Adrenal gland (tissue), 12 donors: ENCODE measurements around the gene IKZF3. TPM values are rescaled to one million over a fixed set of nuclear protein-coding genes. Genes with fewer than 3 reads are reported as not detected.

Source experiments
- DNase-seq, 7 donors: peaks; one replicate each; pipeline ENCODE4 v3.0.0-alpha.2; 2019 to 2020
- H3K27ac ChIP-seq, 5 donors: fragments of 200-600 bp; sonication (generic) in 4 of 5; 1 replicate in 3 of 5; 2 replicates in 2 of 5; pipeline versions ENCODE4 v1.5.1 to v1.8.0; 2016 to 2020; ENCODE audit warnings: mild to moderate bottlenecking in 1 of 5
- H3K27me3 ChIP-seq: fragments of 200-600 bp; 2 replicates; pipeline ENCODE4 v1.8.0; 2021
- H3K36me3 ChIP-seq, 2 donors: fragments of 200-600 bp; replicated peaks in 1 of 2; 1 replicate in 1 of 2; 2 replicates in 1 of 2; pipeline versions ENCODE4 v1.5.1 to v1.8.0; 2018 to 2022
- H3K4me1 ChIP-seq, 2 donors: fragments of 200-600 bp; replicated peaks in 1 of 2; 1 replicate in 1 of 2; 2 replicates in 1 of 2; pipeline versions ENCODE4 v1.5.1 to v1.8.0; 2018 to 2021
- H3K4me3 ChIP-seq, 4 donors: fragments of 200-600 bp; sonication (generic) in 3 of 4; one replicate each; pipeline ENCODE4 v1.5.1; 2016 to 2018
- H3K9me3 ChIP-seq, 3 donors: fragments of 200-600 bp; sonication (generic) in 1 of 3; replicated peaks in 1 of 3; 1 replicate in 2 of 3; 2 replicates in 1 of 3; pipeline versions ENCODE4 v1.5.1 to v1.8.0; 2016 to 2021
- CTCF ChIP-seq, 6 experiments: fragments of 450-650 bp in 4 of 6; fragments of 200-600 bp in 2 of 6; sonication (generic) in 1 of 6; IDR thresholded peaks; 1 replicate in 5 of 6; 2 replicates in 1 of 6; pipeline versions ENCODE4 v1.5.1 to v1.8.0; 2016 to 2021; ENCODE audit warnings: antibody characterized with exemption in 6 of 6, mild to moderate bottlenecking in 2 of 6, moderate library complexity in 1 of 6
- POLR2A ChIP-seq, 2 donors: fragments of 450-650 bp; IDR thresholded peaks; one replicate each; pipeline ENCODE4 v1.6.1; 2017; ENCODE audit warnings: antibody characterized with exemption in 2 of 2, mild to moderate bottlenecking in 2 of 2, moderate library complexity in 1 of 2
- WGBS, 4 donors: extraction: QIAGEN DNeasy Blood & Tissue Kit in 2 of 4; methylation state at CpG; one replicate each; pipeline versions ENCODE4 v1.1.5 to v1.1.7; 2013 to 2017; 5-methylcytosine and 5-hydroxymethylcytosine counted together
- intact Hi-C, 2 donors: fragments of 100-400 bp; cut with DNase I; formaldehyde crosslinking; loops; one replicate each; pipeline versions ENCODE4 v1.14.1 to v1.15.0; 2022 to 2023
- polyA plus RNA-seq, 3 donors: library from polyadenylated mRNA; stranded (reverse); fragments of 200-250 nt in 2 of 3; fragments of 350-450 nt in 1 of 3; fragmentation: Illumina TruSeq in 1 of 3; extraction: RNeasy Lipid Tissue Mini Kit (QIAGEN cat#74804) in 1 of 3; gene quantifications; one replicate each; pipeline ENCODE4 v1.2.3, GENCODE V29; 2013 to 2014
- total RNA-seq, 9 donors: library from RNA; depleted of rRNA in 4 of 9; stranded (reverse); fragments of >200 nt in 4 of 9; fragments of 120-200 nt in 1 of 9; fragmentation: NEBNext Ultra II Directional in 1 of 9; extraction: Animal tissue kit (Norgen Biotek cat#: 25700) in 1 of 9; gene quantifications; one replicate each; pipeline versions ENCODE4 v1.1.0 to v1.2.4, GENCODE V29; 2013 to 2023
- donor health status: healthy with polysubstance abuse.
- donor health status: Bipolar disorder and iron deficiency.
- donor health status: DM: yes; HTN: yes; CAD: no.
- donor health status: DM: no; HTN: no; CAD: no.
- donor health status: DM: no; HTN: no; CAD: no.
- donor health status: DM: yes; HTN: yes; CAD: no.

Gene IKZF3
- total and polyA plus RNA-seq, 12 donors: 0.06 to 3.6 (median 0.86) TPM

GRCh38 chr17:39754161-39754957 is 109.8 kb downstream of the IKZF3 start:
- Histone ChIP-seq H3K4me1 (peaks cover 8 to 15% of the 10 kb centered on the region in 2 donors), H3K27me3 (no peaks in the 10 kb centered on the region), H3K9me3 (no peaks in the 10 kb centered on the region), H3K4me3 (peak overlapping the region; percentile 7 to 73 (median 63)), H3K27ac (peak overlapping the region; percentile 52 to 91 (median 79)), H3K36me3 (no peaks in the 10 kb centered on the region)
- DNase-seq: peak; percentile 91 to 94 (median 93)
- TF ChIP-seq CTCF (IDR thresholded peaks at IDR 0.05) (peak; percentile 63 to 99 (median 94)), POLR2A (IDR thresholded peaks at IDR 0.05) (peak; percentile 36 to 70)
- intact Hi-C loops: loop anchor here (5.0 to 10.0 kb wide), 2 partner anchors 127 to 210 kb away; partner anchors contain the start of gene PPP1R1B (in 1 of the 2)
- 0 to 1% (median 0%) methylated on average over 3 to 91 of the region's 91 CpGs for WGBS, 4 donors

- Histone ChIP-seq H3K4me3 (peak overlapping the region in 3 of 4 donors; percentile 1 to 73 (median 65)), H3K4me1 (peaks cover 8 to 15% of the 10 kb centered on the region in 2 donors), H3K27ac (peak overlapping the region; percentile 52 to 91 (median 79)), H3K9me3 (no peaks in the 10 kb centered on the region), H3K27me3 (no peaks in the 10 kb centered on the region), H3K36me3 (no peaks in the 10 kb centered on the region)
- 8 to 70% (median 14%) methylated on average over 6 to 55 of the region's 55 CpGs for WGBS, 4 donors
- peak in 6 of 7 donors; percentile 43 to 55 (median 44) for DNase-seq
- TF ChIP-seq CTCF (IDR thresholded peaks at IDR 0.05) (no peak), POLR2A (IDR thresholded peaks at IDR 0.05) (no peak)
- intact Hi-C loops: loop anchor here (5.0 to 10.0 kb wide), 2 partner anchors 126 to 209 kb away; partner anchors contain the start of gene PPP1R1B (in 1 of the 2)
These were observed 110.5 kb downstream of the IKZF3 start for GRCh38 chr17:39753514-39754160.

- intact Hi-C loops: loop anchor here (5.0 to 10.0 kb wide), 2 partner anchors 125 to 208 kb away; partner anchors contain the start of gene PPP1R1B (in 1 of the 2)
- DNase-seq: peak in 1 of 7 donors; percentile 46
- WGBS, 4 donors: 81 to 85% (median 82%) methylated on average over 13 of the region's 13 CpGs
- no peak for TF ChIP-seq POLR2A (IDR thresholded peaks at IDR 0.05)
- no peaks in the 10 kb centered on the region for H3K9me3 ChIP-seq
- H3K27ac ChIP-seq: no peak overlapping the region
- no peaks in the 10 kb centered on the region for H3K27me3 ChIP-seq
- H3K4me3 ChIP-seq: no peak overlapping the region
- no peaks in the 10 kb centered on the region for H3K36me3 ChIP-seq
- H3K4me1 ChIP-seq: peaks cover 8 to 15% of the 10 kb centered on the region in 2 donors
These were observed 111.8 kb downstream of the IKZF3 start for GRCh38 chr17:39752241-39752881.

- intact Hi-C loops: loop anchor here (5.0 to 10.0 kb wide), 2 partner anchors 124 to 207 kb away; partner anchors contain the start of gene PPP1R1B (in 1 of the 2)
- Histone ChIP-seq H3K9me3 (no peaks in the 10 kb centered on the region), H3K4me1 (peaks cover 8 to 15% of the 10 kb centered on the region in 2 donors), H3K36me3 (no peaks in the 10 kb centered on the region), H3K27me3 (no peaks in the 10 kb centered on the region), H3K27ac (no peak overlapping the region), H3K4me3 (no peak overlapping the region)
- 67 to 85% (median 76%) methylated on average over 3 to 10 of the region's 10 CpGs for WGBS, 4 donors
- DNase-seq: peak in 1 of 7 donors; percentile 35
- TF ChIP-seq POLR2A (IDR thresholded peaks at IDR 0.05): no peak
- TF ChIP-seq CTCF (IDR thresholded peaks at IDR 0.05): no peak
These were observed 112.5 kb downstream of the IKZF3 start for GRCh38 chr17:39751637-39752036.
